Upper lobe of left lung (tissue), 6 donors: ENCODE results near the gene GLRX. TPM values are rescaled to one million over a fixed set of nuclear protein-coding genes. Genes with fewer than 3 reads are reported as not detected.
A peak's percentile ranks its signal among the peaks of the same experiment; 100 is the strongest.
"Not testable (repeated sequence)": the region's sequence is repeated elsewhere in the genome, so short reads cannot be mapped to it uniquely, and the experiment has no call there.

ENCODE experiments used
- ATAC-seq, 2 donors: fragments of 200-7000 bp; cut with Tn5 transposase; one replicate each; pipeline ENCODE4 v1.9.1; 2022; ENCODE audit warnings: mild to moderate bottlenecking in 2 of 2, moderate library complexity in 2 of 2; ENCODE audit not compliant: low FRiP score in 2 of 2
- DNase-seq, 2 donors: peaks; one replicate each; pipeline ENCODE4 v3.0.0-alpha.2; 2019 to 2020
- H3K27ac ChIP-seq, 4 donors: fragments of 200-600 bp; sonication (generic); one replicate each; pipeline ENCODE4 v1.5.1; 2016 to 2019
- H3K27me3 ChIP-seq, 4 donors: fragments of 200-600 bp; sonication (generic); one replicate each; pipeline ENCODE4 v1.5.1; 2017 to 2019
- H3K36me3 ChIP-seq, 4 donors: fragments of 200-600 bp; sonication (generic); one replicate each; pipeline ENCODE4 v1.5.1; 2016 to 2019
- H3K4me1 ChIP-seq, 4 donors: fragments of 200-600 bp; sonication (generic); one replicate each; pipeline ENCODE4 v1.5.1; 2018 to 2019
- H3K4me3 ChIP-seq, 4 donors: fragments of 200-600 bp; sonication (generic); one replicate each; pipeline ENCODE4 v1.5.1; 2017 to 2019; ENCODE audit warnings: mild to moderate bottlenecking in 2 of 4, moderate library complexity in 1 of 4
- H3K9me3 ChIP-seq, 4 donors: fragments of 200-600 bp; sonication (generic); one replicate each; pipeline ENCODE4 v1.5.1; 2018 to 2019
- EP300 ChIP-seq, 4 donors: sonication (generic); formaldehyde crosslinking; IDR thresholded peaks; one replicate each; pipeline ENCODE4 v1.5.1; 2017; ENCODE audit warnings: antibody characterized with exemption in 4 of 4, control low read depth in 2 of 4
- POLR2A ChIP-seq, 4 donors: fragments of 450-650 bp; IDR thresholded peaks; one replicate each; pipeline ENCODE4 v1.5.1; 2016 to 2017; ENCODE audit warnings: antibody characterized with exemption in 4 of 4, mild to moderate bottlenecking in 2 of 4
- POLR2AphosphoS5 ChIP-seq, 2 donors: sonication (generic); formaldehyde crosslinking; IDR thresholded peaks; one replicate each; pipeline ENCODE4 v1.5.1; 2017; ENCODE audit warnings: antibody characterized with exemption in 2 of 2
- WGBS, 2 donors: methylation state at CpG; one replicate each; pipeline ENCODE4 v1.1.5; 2017 to 2018; 5-methylcytosine and 5-hydroxymethylcytosine counted together
- total RNA-seq, 6 donors: library from RNA; depleted of rRNA in 4 of 6; stranded (reverse); fragments of >200 nt in 4 of 6; gene quantifications; one replicate each; pipeline versions ENCODE4 v1.1.0 to v1.2.1, GENCODE V29; 2016 to 2021
- TF ChIP-seq, protein P1 (sequence below), 6 experiments: fragments of 450-650 bp in 4 of 6; fragments of 200-600 bp in 2 of 6; sonication (generic) in 2 of 6; IDR thresholded peaks; one replicate each; pipeline ENCODE4 v1.5.1; 2016 to 2019; ENCODE audit warnings: antibody characterized with exemption in 6 of 6
- donor health status: DM: no; HTN: no; CAD: no; lungs with moderate emphysema.
- donor health status: DM: no; HTN: yes; CAD: no; lungs with severe emphysema.

GLRX gene
- total RNA-seq, 6 donors from 2014 or later = 22.0 to 99.9 (median 78.5) TPM

DNA sequence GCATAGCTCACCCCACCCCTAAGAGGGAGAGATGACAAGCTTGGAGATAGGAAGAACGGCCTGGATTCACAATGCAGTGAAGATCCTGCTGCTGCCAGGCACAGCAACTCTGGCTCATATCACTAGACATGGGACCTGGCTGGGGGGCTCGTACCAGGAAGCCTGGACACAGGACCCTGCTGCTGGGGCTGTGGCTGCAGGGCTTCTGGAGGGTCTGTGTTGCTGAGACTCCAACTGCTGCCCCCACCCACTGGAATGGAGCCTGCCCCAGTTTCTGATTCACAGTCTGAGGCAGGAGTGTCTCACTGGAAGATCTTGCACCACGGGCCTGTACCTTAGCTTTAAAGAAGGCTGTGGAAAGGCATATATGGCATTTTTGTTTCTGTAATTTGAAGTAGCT is 31.0 kb upstream of the GLRX start:
- DNase-seq (no peak), ATAC-seq (no peak)
- Histone ChIP-seq H3K27ac (no peak overlapping the region), H3K9me3 (no peaks in the 10 kb centered on the region), H3K4me3 (no peak overlapping the region), H3K27me3 (no peaks in the 10 kb centered on the region), H3K4me1 (peaks cover 8 to 23% (median 11%) of the 10 kb centered on the region in 4 donors), H3K36me3 (no peaks in the 10 kb centered on the region)
- WGBS, 2 donors = 91 to 97% methylated on average over 3 of the region's 3 CpGs
- TF ChIP-seq POLR2AphosphoS5 (IDR thresholded peaks at IDR 0.05) (no peak), EP300 (IDR thresholded peaks at IDR 0.05) (no peak), POLR2A (IDR thresholded peaks at IDR 0.05) (no peak)

DNA sequence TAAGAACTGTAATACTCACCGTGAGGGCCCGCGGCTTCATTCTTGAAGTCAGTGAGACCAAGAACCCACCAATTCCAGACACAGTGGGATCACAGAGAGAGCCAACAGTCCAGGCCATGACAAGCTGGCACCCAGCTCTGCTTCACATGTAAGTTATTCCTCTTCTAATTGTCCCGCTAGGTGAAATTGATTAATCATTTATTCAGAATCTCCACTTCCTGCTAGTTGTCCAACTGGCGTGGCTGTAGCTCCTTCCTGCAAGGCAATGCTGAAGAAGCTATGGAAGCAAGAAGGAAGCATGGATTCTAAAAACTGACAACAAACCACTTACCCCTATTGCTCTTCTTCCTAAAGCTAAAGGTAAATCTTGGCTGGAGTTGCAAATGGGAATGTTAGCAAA is 30.0 kb upstream of the GLRX start:
- Histone ChIP-seq H3K9me3 (no peaks in the 10 kb centered on the region), H3K27me3 (no peaks in the 10 kb centered on the region), H3K27ac (no peak overlapping the region), H3K36me3 (no peaks in the 10 kb centered on the region), H3K4me3 (no peak overlapping the region), H3K4me1 (peaks cover 2 to 14% (median 4%) of the 10 kb centered on the region in 4 donors)
- ATAC-seq (no peak), DNase-seq (no peak)
- WGBS, 2 donors = 91 to 94% methylated on average over 5 of the region's 5 CpGs
- TF ChIP-seq, protein P1, sequence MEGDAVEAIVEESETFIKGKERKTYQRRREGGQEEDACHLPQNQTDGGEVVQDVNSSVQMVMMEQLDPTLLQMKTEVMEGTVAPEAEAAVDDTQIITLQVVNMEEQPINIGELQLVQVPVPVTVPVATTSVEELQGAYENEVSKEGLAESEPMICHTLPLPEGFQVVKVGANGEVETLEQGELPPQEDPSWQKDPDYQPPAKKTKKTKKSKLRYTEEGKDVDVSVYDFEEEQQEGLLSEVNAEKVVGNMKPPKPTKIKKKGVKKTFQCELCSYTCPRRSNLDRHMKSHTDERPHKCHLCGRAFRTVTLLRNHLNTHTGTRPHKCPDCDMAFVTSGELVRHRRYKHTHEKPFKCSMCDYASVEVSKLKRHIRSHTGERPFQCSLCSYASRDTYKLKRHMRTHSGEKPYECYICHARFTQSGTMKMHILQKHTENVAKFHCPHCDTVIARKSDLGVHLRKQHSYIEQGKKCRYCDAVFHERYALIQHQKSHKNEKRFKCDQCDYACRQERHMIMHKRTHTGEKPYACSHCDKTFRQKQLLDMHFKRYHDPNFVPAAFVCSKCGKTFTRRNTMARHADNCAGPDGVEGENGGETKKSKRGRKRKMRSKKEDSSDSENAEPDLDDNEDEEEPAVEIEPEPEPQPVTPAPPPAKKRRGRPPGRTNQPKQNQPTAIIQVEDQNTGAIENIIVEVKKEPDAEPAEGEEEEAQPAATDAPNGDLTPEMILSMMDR (IDR thresholded peaks at IDR 0.05) = no peak
- no peak for TF ChIP-seq POLR2A (IDR thresholded peaks at IDR 0.05)

DNA sequence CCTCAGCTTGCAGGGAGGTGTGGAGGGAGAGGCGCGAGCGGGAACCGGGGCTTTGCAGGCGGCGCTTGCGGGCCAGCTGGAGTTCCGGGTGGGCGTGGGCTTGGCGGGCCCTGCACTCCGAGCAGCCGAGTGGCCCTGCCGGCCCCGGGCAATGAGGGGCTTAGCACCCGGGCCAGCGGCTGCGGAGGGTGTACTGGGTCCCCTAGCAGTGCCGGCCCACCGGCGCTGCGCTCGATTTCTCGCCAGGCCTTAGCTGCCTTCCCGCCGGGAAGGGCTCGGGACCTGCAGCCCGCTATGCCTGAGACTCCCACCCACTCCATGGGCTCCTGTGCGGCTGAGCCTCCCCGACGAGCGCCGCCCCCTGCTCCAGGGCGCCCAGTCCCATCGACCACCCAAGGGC is 28.6 kb upstream of the GLRX start:
- peak overlapping the region in 1 of 4 donors; percentile 73 for H3K27ac ChIP-seq
- not testable (repeated sequence) for H3K36me3 ChIP-seq, H3K4me1 ChIP-seq, H3K4me3 ChIP-seq, H3K27me3 ChIP-seq, ATAC-seq, H3K9me3 ChIP-seq
- DNase-seq = peak in 1 of 2 donors; percentile 79
- 93 to 98% methylated on average over 5 to 34 of the region's 34 CpGs for WGBS, 2 donors

DNA sequence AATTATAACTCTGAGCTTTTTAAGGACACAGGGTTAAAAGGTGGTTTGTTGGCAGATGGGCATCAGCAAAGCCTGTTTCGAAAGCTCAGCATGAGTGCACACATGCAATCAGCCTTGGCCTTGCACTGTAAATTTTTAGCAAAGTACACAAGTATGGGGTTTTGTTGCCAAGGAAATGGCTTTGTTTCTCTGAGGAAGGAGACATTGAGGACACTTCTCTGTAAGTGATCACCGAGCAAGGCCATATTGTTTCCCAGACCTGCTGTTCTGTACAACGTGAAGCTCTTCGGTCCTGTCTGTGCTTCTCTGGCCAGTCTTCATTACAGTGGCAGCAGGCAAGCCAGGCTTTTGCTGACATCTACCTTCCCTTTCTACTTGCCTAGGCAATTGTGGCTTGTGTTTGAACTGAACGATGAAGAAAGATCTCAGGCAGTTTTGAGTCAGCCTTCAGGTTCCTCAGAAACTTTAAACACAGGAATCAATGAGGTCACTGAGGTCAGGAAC is 27.9 kb upstream of the GLRX start:
- H3K4me1 ChIP-seq = peaks cover 0 to 9% (median 3%) of the 10 kb centered on the region in 4 donors
- no peaks in the 10 kb centered on the region for H3K36me3 ChIP-seq
- H3K27me3 ChIP-seq = no peaks in the 10 kb centered on the region
- H3K9me3 ChIP-seq = no peaks in the 10 kb centered on the region
- DNase-seq (no peak), ATAC-seq (peak; percentile 43 to 47)
- TF ChIP-seq POLR2A (IDR thresholded peaks at IDR 0.05) (no peak), EP300 (IDR thresholded peaks at IDR 0.05) (peak in 2 of 4 donors; percentile 36 to 38)
- TF ChIP-seq, protein P1 (IDR thresholded peaks at IDR 0.05) = no peak
- H3K4me3 ChIP-seq = no peak overlapping the region
- 47 to 60% methylated on average over 5 of the region's 5 CpGs for WGBS, 2 donors
- peak overlapping the region in 2 of 4 donors; percentile 20 to 73 for H3K27ac ChIP-seq

DNA sequence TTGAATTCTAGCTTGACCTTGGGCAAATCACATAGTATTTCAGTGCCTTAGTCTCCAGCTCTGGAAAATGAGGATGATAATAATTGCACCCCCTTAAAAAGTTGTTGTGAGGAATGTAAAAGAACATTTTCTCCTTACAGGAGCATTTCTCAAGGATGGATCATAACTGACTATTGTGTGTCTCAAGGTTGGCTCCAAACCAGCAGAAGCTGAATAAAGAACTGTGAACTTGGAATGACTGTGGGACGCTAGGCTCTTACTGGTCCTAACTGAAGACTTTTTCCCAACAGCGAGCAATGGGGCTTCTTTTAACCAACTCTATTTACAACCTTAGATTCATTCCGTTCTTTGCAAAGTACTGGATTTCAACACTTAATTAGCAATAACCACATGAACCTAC is 26.2 kb upstream of the GLRX start:
- no peaks in the 10 kb centered on the region for H3K9me3 ChIP-seq
- WGBS, 2 donors = 65 to 82% methylated on average over 3 of the region's 3 CpGs
- no peak for ATAC-seq
- H3K4me1 ChIP-seq = peaks cover 4 to 9% (median 6%) of the 10 kb centered on the region in 4 donors
- no peak for DNase-seq
- TF ChIP-seq, protein P1 (IDR thresholded peaks at IDR 0.05) = no peak
- TF ChIP-seq EP300 (IDR thresholded peaks at IDR 0.05) = no peak
- no peak for TF ChIP-seq POLR2AphosphoS5 (IDR thresholded peaks at IDR 0.05)
- no peak for TF ChIP-seq POLR2A (IDR thresholded peaks at IDR 0.05)
- no peaks in the 10 kb centered on the region for H3K27me3 ChIP-seq
- peak overlapping the region in 2 of 4 donors; percentile 10 to 46 for H3K27ac ChIP-seq
- H3K4me3 ChIP-seq = no peak overlapping the region
- no peaks in the 10 kb centered on the region for H3K36me3 ChIP-seq

DNA sequence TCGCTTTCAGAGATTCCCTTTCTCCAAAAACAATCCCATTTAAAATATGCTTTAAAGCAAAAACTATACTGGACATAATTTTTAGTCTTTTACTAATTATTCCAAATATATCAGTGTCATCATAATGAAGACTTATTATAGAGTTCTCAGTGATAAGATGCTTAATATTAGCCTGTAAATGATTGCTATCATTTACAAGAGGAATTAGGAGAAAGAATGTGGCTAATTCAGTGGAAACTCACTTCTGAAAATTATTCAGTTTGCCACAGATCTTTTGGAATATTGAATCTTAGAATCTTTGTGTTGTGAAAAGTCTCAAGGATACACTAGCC is 24.7 kb upstream of the GLRX start:
- H3K27me3 ChIP-seq = no peaks in the 10 kb centered on the region
- no peaks in the 10 kb centered on the region for H3K9me3 ChIP-seq
- peaks cover 19 to 22% (median 19%) of the 10 kb centered on the region in 4 donors for H3K4me1 ChIP-seq
- no peak overlapping the region for H3K4me3 ChIP-seq
- TF ChIP-seq POLR2A (IDR thresholded peaks at IDR 0.05) = no peak
- no peak for TF ChIP-seq POLR2AphosphoS5 (IDR thresholded peaks at IDR 0.05)
- WGBS, 2 donors = 13 to 15% methylated on average over 1 of the region's 1 CpG
- ATAC-seq (no peak), DNase-seq (no peak)
- no peak overlapping the region for H3K27ac ChIP-seq
- H3K36me3 ChIP-seq = no peaks in the 10 kb centered on the region
